ENCODE measurements around the gene LTBR.
A peak's percentile ranks its signal among the peaks of the same experiment; 100 is the strongest.
"Not testable (repeated sequence)": the region's sequence is repeated elsewhere in the genome, so short reads cannot be mapped to it uniquely, and the experiment has no call there.

The LTBR gene

DNA sequence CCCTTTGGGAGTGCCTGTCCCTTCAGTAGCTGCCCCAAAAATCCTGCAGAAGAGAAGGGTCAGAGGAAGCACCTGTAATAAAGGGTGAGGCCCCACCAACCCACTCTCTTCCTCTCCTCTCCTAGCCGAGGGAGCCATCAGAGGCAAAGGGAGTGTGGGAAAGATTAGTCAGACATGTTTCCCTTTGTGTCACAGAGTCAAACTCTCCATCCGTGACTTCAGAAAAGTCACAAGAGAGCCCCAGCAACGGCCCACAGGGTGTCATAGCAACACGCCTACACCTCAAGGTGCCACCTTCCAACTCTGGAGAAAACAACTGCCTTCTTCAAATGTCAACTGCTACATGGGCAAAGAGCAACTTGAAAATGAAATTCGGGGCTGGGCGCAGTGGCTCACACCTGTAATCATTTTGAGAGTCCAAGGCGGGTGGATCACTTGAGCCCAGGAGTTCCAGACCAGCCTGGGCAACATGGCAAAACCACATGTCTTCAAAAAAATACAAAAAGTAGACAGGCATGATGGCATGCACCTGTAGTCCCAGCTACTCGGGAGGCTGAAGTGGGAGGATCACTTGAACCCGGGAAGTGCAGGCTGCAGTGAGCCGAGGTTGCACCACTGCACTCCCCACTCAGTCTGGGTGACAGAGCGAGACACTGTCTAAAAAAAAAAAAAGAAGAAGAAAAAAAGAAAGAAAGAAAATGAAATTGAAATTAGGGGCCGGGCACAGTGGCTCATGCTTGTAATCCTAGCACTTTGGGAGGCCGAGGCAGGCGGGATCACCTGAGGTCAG is 43.1 kb downstream of the LTBR start:
- peak; percentile 92 for DNase-seq

DNA sequence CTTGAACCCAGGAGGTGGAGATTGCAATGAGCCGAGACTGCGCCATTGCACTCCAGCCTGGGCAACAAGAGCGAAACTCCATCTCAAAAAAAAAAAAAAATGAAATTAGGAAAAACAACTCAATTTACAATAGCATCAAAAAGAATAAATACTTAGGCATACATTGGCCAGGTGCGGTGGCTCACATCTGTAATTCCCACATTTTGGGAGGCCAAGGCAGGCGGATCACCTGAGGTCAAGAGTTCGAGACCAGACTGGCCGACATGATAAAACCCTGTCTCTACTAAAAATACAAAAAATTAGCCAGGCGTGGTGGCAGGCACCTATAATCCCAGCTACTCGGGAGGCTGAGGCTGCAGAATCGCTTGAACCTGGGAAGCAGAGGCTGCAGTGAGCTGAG is 43.8 kb downstream of the LTBR start:
- DNase-seq, result not testable (repeated sequence)

- DNase-seq, result no peak
Observed at GRCh38 chr12:6428326-6428725, 44.4 kb downstream of the LTBR start.

- DNase-seq, result peak; percentile 70
Observed at GRCh38 chr12:6430124-6430989, 46.4 kb downstream of the LTBR start.

- peak; percentile 43 for DNase-seq
Observed at GRCh38 chr12:6432991-6433390, 49.0 kb downstream of the LTBR start.

DNA sequence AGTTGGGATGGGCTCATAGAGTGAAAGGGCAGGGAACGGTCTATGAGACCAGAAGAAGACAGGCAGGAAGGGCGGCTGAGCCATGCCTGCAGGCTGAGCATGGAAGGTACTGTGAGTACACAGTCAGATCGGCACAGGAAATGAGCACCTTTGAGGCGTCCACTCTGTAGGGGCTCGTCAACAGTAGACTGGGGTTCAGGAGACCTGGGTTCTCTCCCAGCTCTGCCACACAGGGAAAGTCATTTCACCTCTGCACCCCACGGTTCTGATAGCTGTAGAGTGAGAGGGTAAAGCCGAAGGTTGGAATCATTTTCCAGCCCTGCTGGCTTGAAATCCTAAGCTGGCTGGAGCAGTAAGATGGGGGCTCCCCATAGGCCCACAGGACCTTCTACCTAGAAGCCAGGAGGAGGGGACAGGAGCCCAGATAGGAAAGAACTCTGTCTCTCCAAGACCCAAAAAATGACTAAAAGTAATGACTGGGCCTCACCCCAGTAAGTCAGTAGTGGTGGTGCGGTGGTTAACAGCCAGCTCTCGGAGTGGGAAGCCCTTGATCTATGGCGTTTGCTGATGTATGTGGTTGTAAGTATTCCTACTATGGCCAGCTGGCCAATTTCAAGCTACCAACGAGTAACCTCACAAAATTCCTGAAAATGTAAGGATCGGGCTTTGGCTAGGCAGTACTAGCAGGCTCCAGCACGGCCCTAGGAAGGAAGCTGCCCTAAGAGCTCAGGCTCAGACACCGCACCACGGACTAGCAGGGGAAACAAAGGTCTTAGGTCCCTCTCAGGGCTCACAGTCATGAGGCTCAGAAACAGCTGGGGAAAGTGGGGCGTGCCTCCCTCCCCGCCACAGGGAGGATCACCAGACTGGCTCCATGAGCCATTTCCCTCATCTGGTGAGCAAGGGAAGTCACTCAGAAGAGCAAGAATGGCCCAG is 50.5 kb downstream of the LTBR start:
- DNase-seq, result peak; percentile 67

DNA sequence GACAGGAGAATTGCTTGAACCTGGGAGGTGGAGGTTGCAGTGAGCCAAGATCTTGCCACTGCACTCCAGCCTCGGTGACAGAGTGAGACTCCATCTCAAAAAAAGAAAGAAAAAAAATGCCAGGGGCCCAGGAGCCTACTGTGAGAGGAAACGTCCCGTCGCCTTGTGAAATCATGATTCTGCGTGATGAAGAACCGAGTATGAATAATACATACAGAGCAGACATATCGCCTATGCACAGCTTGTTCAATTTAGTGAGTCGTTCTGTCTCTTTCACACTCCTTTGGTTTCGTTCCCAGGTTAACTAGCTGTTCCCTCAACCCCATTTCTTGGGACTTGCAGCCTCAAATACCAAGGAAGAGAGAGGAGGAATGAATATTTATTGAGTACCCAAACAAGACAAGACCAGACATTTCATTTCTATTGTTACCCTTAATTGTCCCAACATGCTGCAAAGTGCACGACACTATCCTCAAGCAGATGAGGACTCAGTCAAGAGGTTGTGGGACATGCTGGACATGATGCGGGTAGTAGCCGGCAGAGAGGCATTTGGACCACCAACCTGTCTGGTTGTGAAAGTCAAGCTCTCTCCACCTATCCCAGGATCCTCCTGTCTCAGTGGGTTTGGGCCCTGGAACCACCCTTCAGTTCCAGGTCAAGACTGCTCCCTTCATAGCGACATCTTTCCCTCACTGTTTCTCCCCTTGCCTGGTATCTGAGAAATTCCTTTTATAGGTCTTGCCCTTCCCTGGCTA is 52.2 kb downstream of the LTBR start:
- peak; percentile 51 for DNase-seq

DNA sequence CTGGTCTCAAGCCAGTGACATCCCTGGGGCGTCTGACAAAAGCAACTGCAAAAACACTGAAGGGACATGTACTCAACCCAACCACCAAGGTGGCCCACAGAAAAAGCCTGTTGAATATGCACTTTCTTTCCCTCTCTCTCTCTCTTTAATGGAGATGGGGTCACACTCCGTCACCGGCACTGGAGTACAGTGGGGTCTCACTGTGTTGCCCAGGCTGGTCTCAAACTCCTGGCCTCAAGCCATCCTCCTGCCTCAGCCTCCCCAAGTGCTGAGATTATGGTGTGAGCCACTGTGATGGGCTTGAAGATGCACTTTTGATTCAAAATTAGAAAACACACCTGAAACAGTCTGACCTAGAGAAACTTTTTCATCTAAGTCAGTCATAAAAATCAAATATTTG is 53.6 kb downstream of the LTBR start:
- DNase-seq, result peak; percentile 34

- peak; percentile 42 for DNase-seq
Observed at GRCh38 chr12:6438345-6438744, 54.4 kb downstream of the LTBR start.

DNA sequence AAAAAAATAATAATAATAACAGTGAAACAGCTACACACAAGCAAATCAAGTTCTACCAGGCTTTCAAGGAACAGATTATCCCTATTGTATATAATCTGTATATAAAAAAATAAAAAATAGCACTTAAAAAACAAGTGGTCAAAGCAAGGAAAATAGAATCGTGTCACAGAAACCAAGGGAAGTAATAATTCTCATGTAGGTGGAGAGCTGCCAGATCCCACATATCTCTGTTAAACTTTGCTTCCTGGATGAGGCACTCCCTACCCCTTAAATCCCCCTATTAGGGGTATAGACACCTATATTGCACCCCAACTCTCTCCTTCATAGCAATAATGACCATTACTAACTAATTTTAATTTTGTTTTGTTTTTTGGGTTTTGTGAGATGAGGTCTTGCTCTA is 56.4 kb downstream of the LTBR start:
- DNase-seq, result no peak
